OCI-LY3 (cell line): ENCODE results near the gene MED13.

Experiments
- H2AFZ ChIP-seq: fragments of 200-600, 300-600 bp; shearing (Covaris generic); 2 replicates; pipeline ENCODE4 v1.6.0; 2014; ENCODE audit warnings: antibody characterized with exemption, low read depth, low read length
- H3K27ac ChIP-seq: fragments of 200-600, 300-600 bp; sonication (generic); 2 replicates; pipeline ENCODE4 v1.5.1; 2014; ENCODE audit warnings: mild to moderate bottlenecking, low read length, moderate library complexity, mixed read lengths
- H3K27me3 ChIP-seq: fragments of 200-600, 300-600 bp; sonication (generic); 2 replicates; pipeline ENCODE4 v1.6.1; 2014; ENCODE audit warnings: low read depth, low read length, mixed read lengths
- H3K36me3 ChIP-seq: fragments of 200-600, 300-600 bp; sonication (generic); replicated peaks from 2 replicates; pipeline ENCODE3; 2014; ENCODE audit warnings: low read depth, low read length, mixed read lengths
- H3K4me1 ChIP-seq: fragments of 300-600, 200-600 bp; sonication (generic); 2 replicates; pipeline ENCODE4 v1.6.1; 2014; ENCODE audit warnings: low read length, mixed read lengths
- H3K4me2 ChIP-seq: fragments of 200-600, 300-600 bp; sonication (generic); 2 replicates; pipeline ENCODE4 v1.6.1; 2014; ENCODE audit warnings: low read length, mixed read lengths
- H3K4me3 ChIP-seq: fragments of 300-600, 200-600 bp; sonication (generic); 2 replicates; pipeline ENCODE4 v1.5.1; 2014; ENCODE audit warnings: antibody characterized with exemption, mild to moderate bottlenecking, low read length, moderate library complexity
- H3K79me2 ChIP-seq: fragments of 300-600, 200-600 bp; shearing (Covaris generic); 2 replicates; pipeline ENCODE4 v1.6.1; 2014; ENCODE audit warnings: mild to moderate bottlenecking, low read length, mixed read lengths
- H3K9ac ChIP-seq: fragments of 300-600, 200-600 bp; shearing (Covaris generic); 2 replicates; pipeline ENCODE4 v1.6.0; 2014; ENCODE audit warnings: mild to moderate bottlenecking, low read length, moderate library complexity
- H3K9me3 ChIP-seq: fragments of 200-600, 300-600 bp; shearing (Covaris generic); 2 replicates; pipeline ENCODE4 v1.6.1; 2014; ENCODE audit warnings: low read length, mixed read lengths; ENCODE audit not compliant: insufficient read depth
- H4K20me1 ChIP-seq: fragments of 200-600, 300-600 bp; sonication (generic); 2 replicates; pipeline ENCODE4 v1.6.1; 2016; ENCODE audit warnings: low read length, mixed read lengths; ENCODE audit not compliant: insufficient read depth
- EZH2phosphoT487 ChIP-seq: fragments of 200-600 bp; shearing (Covaris generic); IDR thresholded peaks from 2 replicates; pipeline ENCODE4 v1.6.1; 2018; ENCODE audit warnings: antibody characterized with exemption, mixed run types, low read depth
- TF ChIP-seq, protein P1 (sequence below): fragments of 200-600, 300-600 bp; sonication (generic); IDR thresholded peaks from 2 replicates; pipeline ENCODE4 v1.5.1; 2014; ENCODE audit warnings: antibody characterized with exemption, low read length, low read depth

Gene MED13

GRCh38 chr17:62049299-62049698 lies 15.8 kb downstream of the MED13 start:
- Histone ChIP-seq H3K79me2 (peaks cover 78% of the 10 kb centered on the region), H3K27ac (no peak overlapping the region), H3K4me1 (peaks cover 9% of the 10 kb centered on the region), H3K4me2 (no peak overlapping the region), H3K9me3 (no peaks in the 10 kb centered on the region), H4K20me1 (peaks cover 38% of the 10 kb centered on the region), H3K9ac (no peak overlapping the region), H2AFZ (no peak overlapping the region), H3K36me3 (peaks cover 33% of the 10 kb centered on the region), H3K27me3 (no peaks in the 10 kb centered on the region), H3K4me3 (no peak overlapping the region)
- TF ChIP-seq EZH2phosphoT487: no peak
- TF ChIP-seq, protein P1, sequence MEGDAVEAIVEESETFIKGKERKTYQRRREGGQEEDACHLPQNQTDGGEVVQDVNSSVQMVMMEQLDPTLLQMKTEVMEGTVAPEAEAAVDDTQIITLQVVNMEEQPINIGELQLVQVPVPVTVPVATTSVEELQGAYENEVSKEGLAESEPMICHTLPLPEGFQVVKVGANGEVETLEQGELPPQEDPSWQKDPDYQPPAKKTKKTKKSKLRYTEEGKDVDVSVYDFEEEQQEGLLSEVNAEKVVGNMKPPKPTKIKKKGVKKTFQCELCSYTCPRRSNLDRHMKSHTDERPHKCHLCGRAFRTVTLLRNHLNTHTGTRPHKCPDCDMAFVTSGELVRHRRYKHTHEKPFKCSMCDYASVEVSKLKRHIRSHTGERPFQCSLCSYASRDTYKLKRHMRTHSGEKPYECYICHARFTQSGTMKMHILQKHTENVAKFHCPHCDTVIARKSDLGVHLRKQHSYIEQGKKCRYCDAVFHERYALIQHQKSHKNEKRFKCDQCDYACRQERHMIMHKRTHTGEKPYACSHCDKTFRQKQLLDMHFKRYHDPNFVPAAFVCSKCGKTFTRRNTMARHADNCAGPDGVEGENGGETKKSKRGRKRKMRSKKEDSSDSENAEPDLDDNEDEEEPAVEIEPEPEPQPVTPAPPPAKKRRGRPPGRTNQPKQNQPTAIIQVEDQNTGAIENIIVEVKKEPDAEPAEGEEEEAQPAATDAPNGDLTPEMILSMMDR: no peak

DNA sequence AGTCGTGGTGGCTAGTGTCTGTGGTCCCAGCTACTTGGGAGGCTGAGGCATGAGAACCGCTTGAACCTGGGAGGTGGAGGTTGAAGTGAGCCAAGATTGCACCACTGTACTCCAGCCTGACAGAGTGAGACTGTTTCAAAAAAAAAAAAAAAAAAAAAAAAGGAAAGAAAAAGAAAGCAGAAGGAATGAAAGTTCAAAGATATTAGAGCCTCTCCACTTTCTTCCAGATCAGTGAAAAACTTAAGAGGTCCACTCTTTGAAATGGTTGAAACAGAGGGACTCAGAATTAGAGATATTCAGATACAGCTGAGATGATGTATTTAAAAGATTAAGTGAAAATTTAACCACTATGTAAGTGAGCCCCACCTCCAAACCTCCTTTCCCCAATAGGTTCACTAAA lies 16.8 kb downstream of the MED13 start:
- Histone ChIP-seq H3K4me2 (no peak overlapping the region), H3K4me3 (no peak overlapping the region), H3K9ac (no peak overlapping the region), H3K36me3 (peaks cover 35% of the 10 kb centered on the region), H3K27me3 (no peaks in the 10 kb centered on the region), H4K20me1 (peaks cover 37% of the 10 kb centered on the region), H3K27ac (no peak overlapping the region), H2AFZ (no peak overlapping the region), H3K4me1 (peaks cover 9% of the 10 kb centered on the region), H3K79me2 (peaks cover 78% of the 10 kb centered on the region), H3K9me3 (no peaks in the 10 kb centered on the region)
- TF ChIP-seq, protein P1: no peak
- no peak for TF ChIP-seq EZH2phosphoT487

- H3K4me2 ChIP-seq: no peak overlapping the region
- H3K27me3 ChIP-seq: no peaks in the 10 kb centered on the region
- no peak overlapping the region for H2AFZ ChIP-seq
- TF ChIP-seq EZH2phosphoT487: no peak
- TF ChIP-seq, protein P1: no peak
- peaks cover 18% of the 10 kb centered on the region for H4K20me1 ChIP-seq
- H3K79me2 ChIP-seq: peaks cover 83% of the 10 kb centered on the region
- H3K9ac ChIP-seq: no peak overlapping the region
- no peak overlapping the region for H3K27ac ChIP-seq
- H3K4me3 ChIP-seq: no peak overlapping the region
- H3K4me1 ChIP-seq: peaks cover 9% of the 10 kb centered on the region
- no peaks in the 10 kb centered on the region for H3K9me3 ChIP-seq
- peaks cover 20% of the 10 kb centered on the region for H3K36me3 ChIP-seq
These were observed 19.6 kb downstream of the MED13 start for GRCh38 chr17:62045517-62045916.

DNA sequence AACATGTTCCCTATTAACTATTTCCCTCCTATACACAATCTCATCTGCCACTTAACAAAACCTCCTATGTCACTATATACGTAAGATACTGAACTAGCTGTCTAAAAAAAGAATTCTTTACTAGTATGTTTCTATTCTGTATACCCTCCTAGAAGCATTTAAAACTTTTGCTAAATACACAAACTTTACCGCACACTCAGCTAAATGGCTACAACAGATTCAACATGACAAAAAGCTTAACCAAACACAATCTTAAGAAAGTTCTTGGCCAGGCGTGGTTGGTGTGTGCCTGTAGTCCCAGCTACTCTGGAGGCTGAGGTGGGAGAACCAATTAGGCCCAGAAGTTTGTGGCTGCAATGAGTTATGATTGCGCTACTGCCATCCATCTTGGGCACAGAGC lies 20.0 kb downstream of the MED13 start:
- H2AFZ ChIP-seq: no peak overlapping the region
- H3K4me3 ChIP-seq: no peak overlapping the region
- H3K79me2 ChIP-seq: peaks cover 87% of the 10 kb centered on the region
- H3K4me1 ChIP-seq: peaks cover 9% of the 10 kb centered on the region
- no peaks in the 10 kb centered on the region for H3K9me3 ChIP-seq
- no peak overlapping the region for H3K9ac ChIP-seq
- no peak overlapping the region for H3K4me2 ChIP-seq
- no peaks in the 10 kb centered on the region for H3K27me3 ChIP-seq
- peaks cover 19% of the 10 kb centered on the region for H4K20me1 ChIP-seq
- H3K36me3 ChIP-seq: peaks cover 20% of the 10 kb centered on the region
- no peak overlapping the region for H3K27ac ChIP-seq
- TF ChIP-seq, protein P1: no peak
- TF ChIP-seq EZH2phosphoT487: no peak
